IMR-90 (cell line): Measurements from ENCODE around the gene NEGR1. TPM values are rescaled to one million over a fixed set of nuclear protein-coding genes. Genes with fewer than 3 reads are reported as not detected.

Experiments
- ATAC-seq: fragments of 200-7000 bp; cut with Tn5 transposase; 2 replicates; pipeline ENCODE4 v1.9.1; 2020; ENCODE audit warnings: low read depth, mild to moderate bottlenecking, moderate library complexity
- BruUV-seq: library from RNA; stranded (reverse); fragments of 400-500 nt; replicated peaks from 2 replicates; lab custom pipeline; 2021; lab: Mats Ljungman, UMichigan
- CTCF ChIA-PET: fragments of 300-600 bp; formaldehyde crosslinking; extraction: SDS; loops from one replicate; lab custom pipeline; 2021; ENCODE audit warnings: antibody characterized with exemption; lab: Yijun Ruan, JAX
- POLR2A ChIA-PET: fragments of 300-600 bp; sonication (Branson Sonifier 250); formaldehyde crosslinking; loops from one replicate; lab custom pipeline; 2022; ENCODE audit warnings: antibody characterized with exemption; ENCODE audit not compliant: unreplicated experiment; lab: Charles Lee
- DNase-seq: peaks from one replicate; pipeline ENCODE4 v3.0.0; 2013
- H2AFZ ChIP-seq: replicated peaks from 2 replicates; pipeline ENCODE3; 2013; ENCODE audit warnings: low read length, mild to moderate bottlenecking; ENCODE audit not compliant: poor library complexity
- H2AK5ac ChIP-seq: 2 replicates; pipeline ENCODE4 v1.6.1; 2013; ENCODE audit warnings: low read depth, low read length, inconsistent platforms
- H2AK9ac ChIP-seq: replicated peaks from 2 replicates; pipeline ENCODE3; 2013; ENCODE audit warnings: mild to moderate bottlenecking, low read depth, low read length, moderate library complexity; ENCODE audit not compliant: poor library complexity
- H2BK120ac ChIP-seq: 2 replicates; pipeline ENCODE4 v1.6.1; 2013; ENCODE audit warnings: low read depth, low read length, inconsistent platforms
- H2BK15ac ChIP-seq: 3 replicates; pipeline ENCODE4 v1.6.1; 2013; ENCODE audit warnings: low read depth, low read length, inconsistent platforms
- H2BK20ac ChIP-seq: 2 replicates; pipeline ENCODE4 v1.6.1; 2013; ENCODE audit warnings: low read depth, mild to moderate bottlenecking, inconsistent platforms, low read length, moderate library complexity
- H2BK5ac ChIP-seq: 2 replicates; pipeline ENCODE4 v1.6.1; 2013; ENCODE audit warnings: mild to moderate bottlenecking, low read depth, low read length, inconsistent platforms; ENCODE audit not compliant: poor library complexity, severe bottlenecking
- H3K14ac ChIP-seq: replicated peaks from 2 replicates; pipeline ENCODE4 v1.6.1; 2013; ENCODE audit warnings: low read depth, low read length, inconsistent platforms
- H3K18ac ChIP-seq: 2 replicates; pipeline ENCODE4 v1.6.1; 2013; ENCODE audit warnings: low read depth, low read length, control low read depth
- H3K23ac ChIP-seq: 2 replicates; pipeline ENCODE4 v1.6.1; 2013; ENCODE audit warnings: low read depth, low read length, inconsistent platforms
- H3K27ac ChIP-seq: 2 replicates; pipeline ENCODE4 v1.5.1; 2013; ENCODE audit warnings: mild to moderate bottlenecking, control low read depth, low read length; ENCODE audit not compliant: insufficient read depth
- H3K27me3 ChIP-seq: 2 replicates; pipeline ENCODE4 v1.6.1; 2013; ENCODE audit warnings: low read length; ENCODE audit not compliant: control insufficient read depth, insufficient read depth
- H3K36me3 ChIP-seq: 2 replicates; pipeline ENCODE4 v1.6.1; 2013; ENCODE audit warnings: low read length, mixed read lengths; ENCODE audit not compliant: control insufficient read depth, insufficient read depth
- H3K4ac ChIP-seq: 2 replicates; pipeline ENCODE4 v1.6.1; 2013; ENCODE audit warnings: low read depth, low read length, inconsistent platforms
- H3K4me1 ChIP-seq: 2 replicates; pipeline ENCODE4 v1.6.1; 2013; ENCODE audit warnings: low read length, mixed read lengths; ENCODE audit not compliant: control insufficient read depth, insufficient read depth
- H3K4me2 ChIP-seq: 2 replicates; pipeline ENCODE4 v1.6.1; 2013; ENCODE audit warnings: low read depth, mild to moderate bottlenecking, control low read depth, low read length, moderate library complexity
- H3K4me3 ChIP-seq: 2 replicates; pipeline ENCODE4 v1.5.1; 2013; ENCODE audit warnings: low read depth, mild to moderate bottlenecking, control low read depth, low read length, moderate library complexity; ENCODE audit not compliant: insufficient read depth
- H3K56ac ChIP-seq: 2 replicates; pipeline ENCODE4 v1.6.1; 2013; ENCODE audit warnings: low read length, inconsistent platforms; ENCODE audit not compliant: insufficient read depth; ENCODE audit errors: extremely low read depth
- H3K79me1 ChIP-seq, 2 experiments: 2 replicates each; pipeline ENCODE4 v1.6.1; 2013; ENCODE audit warnings: low read length in 2 of 2, inconsistent platforms in 1 of 2, low read depth in 1 of 2
- H3K9ac ChIP-seq: 2 replicates; pipeline ENCODE4 v1.6.1; 2013; ENCODE audit warnings: low read depth, low read length, control low read depth
- H3K9me1 ChIP-seq: 2 replicates; pipeline ENCODE4 v1.6.1; 2013; ENCODE audit warnings: low read length, inconsistent platforms; ENCODE audit not compliant: insufficient read depth
- H3K9me3 ChIP-seq: 2 replicates; pipeline ENCODE4 v1.6.1; 2013; ENCODE audit warnings: low read length; ENCODE audit not compliant: control insufficient read depth, insufficient read depth
- H4K20me1 ChIP-seq: 2 replicates; pipeline ENCODE4 v1.6.1; 2013; ENCODE audit warnings: low read length, inconsistent platforms; ENCODE audit not compliant: insufficient read depth
- H4K5ac ChIP-seq: 2 replicates; pipeline ENCODE4 v1.6.1; 2013; ENCODE audit warnings: mild to moderate bottlenecking, low read depth, low read length, control low read depth
- H4K8ac ChIP-seq, 2 experiments: 2 replicates each; pipeline ENCODE4 v1.6.1; 2013; ENCODE audit warnings: low read depth in 2 of 2, low read length in 2 of 2, control low read depth in 1 of 2, inconsistent platforms in 1 of 2
- H4K91ac ChIP-seq: 2 replicates; pipeline ENCODE4 v1.6.1; 2013; ENCODE audit warnings: low read depth, low read length, inconsistent platforms; ENCODE audit not compliant: insufficient read depth
- FOS ChIP-seq: fragments of 150-350 bp; IDR thresholded peaks from 2 replicates; pipeline ENCODE4 v1.6.1; 2016; ENCODE audit warnings: low read depth, low read length
- MAZ ChIP-seq: IDR thresholded peaks from 2 replicates; pipeline ENCODE4 v1.6.1; 2012; ENCODE audit warnings: low read depth, mild to moderate bottlenecking, low read length, improper control_type of control experiment, moderate library complexity, borderline replicate concordance
- NFE2L2 ChIP-seq: fragments of 150-350 bp; IDR thresholded peaks from 2 replicates; pipeline ENCODE4 v1.6.1; 2016; ENCODE audit warnings: low read depth, mild to moderate bottlenecking, low read length
- POLR2A ChIP-seq: IDR thresholded peaks from 2 replicates; pipeline ENCODE4 v1.6.1; 2012; ENCODE audit warnings: mild to moderate bottlenecking, low read depth, low read length
- RFX5 ChIP-seq: IDR thresholded peaks from 2 replicates; pipeline ENCODE4 v1.8.0; 2012; ENCODE audit warnings: low read depth, mild to moderate bottlenecking, low read length, moderate library complexity
- WGBS, 2 experiments: methylation state at CpG; one replicate each; pipeline versions ENCODE4 v1.1.5 to v1.1.7; 2013; ENCODE audit warnings: missing lambda C conversion rate in 2 of 2; ENCODE audit not compliant: insufficient read length in 1 of 2; ENCODE audit errors: extremely low coverage in 2 of 2; 5-methylcytosine and 5-hydroxymethylcytosine counted together
- dilution Hi-C: fragments of 300-500 bp; cut with HindIII; formaldehyde crosslinking; loops from one replicate; pipeline ENCODE4 v1.14.3; 2018; ENCODE audit warnings: low sequenced_read_pairs; ENCODE audit not compliant: unreplicated experiment
- in situ Hi-C: fragments of 300-500 bp; cut with MboI; formaldehyde crosslinking; loops from 3 replicates; pipeline ENCODE4 v1.14.3; 2019; ENCODE audit warnings: low sequenced_read_pairs, inconsistent platforms, mixed read lengths
- intact Hi-C: fragments of 100-400 bp; cut with micrococcal nuclease; formaldehyde crosslinking; loops from 2 replicates; pipeline ENCODE4 v1.10.0; 2022
- polyA plus RNA-seq, 3 experiments: library from polyadenylated mRNA; depleted of rRNA; stranded (reverse); fragments of >200 nt; gene quantifications; 2 replicates each; pipeline ENCODE4 v1.2.3, GENCODE V29; 2012; ENCODE audit warnings: low replicate concordance in 1 of 3
- total RNA-seq: library from RNA; depleted of rRNA; stranded (reverse); fragments of >200 nt; gene quantifications from 2 replicates; pipeline ENCODE4 v1.2.3, GENCODE V29; 2012

NEGR1 gene
- total and polyA plus RNA-seq, 2 of the 4 experiments (the other 2 are of a cell fraction), result 5.1 to 9.1 TPM

GRCh38 chr1:71920556-71920955, 361.8 kb downstream of the NEGR1 start:
- Histone ChIP-seq H3K56ac (no peak overlapping the region), H3K9me3 (no peaks in the 10 kb centered on the region), H2AK5ac (no peak overlapping the region), H3K14ac (no peak overlapping the region), H3K27me3 (no peaks in the 10 kb centered on the region), H2BK15ac (no peak overlapping the region), H3K4me1 (no peaks in the 10 kb centered on the region), H2AK9ac (no peak overlapping the region), H3K18ac (no peak overlapping the region), H3K4me3 (no peak overlapping the region), H4K5ac (no peak overlapping the region), H2BK120ac (no peak overlapping the region), H3K27ac (no peak overlapping the region), H2BK20ac (no peak overlapping the region), H3K23ac (no peak overlapping the region), H3K36me3 (no peaks in the 10 kb centered on the region), H3K4me2 (no peak overlapping the region), H4K20me1 (no peaks in the 10 kb centered on the region), H3K9ac (no peak overlapping the region), H4K8ac (no peak overlapping the region), H2AFZ (no peak overlapping the region), H4K91ac (no peak overlapping the region), H2BK5ac (no peak overlapping the region), H3K79me1 (no peaks in the 10 kb centered on the region), H3K9me1 (no peaks in the 10 kb centered on the region), H3K4ac (no peak overlapping the region)
- BruUV-seq, result no TSS peak
- ATAC-seq, result no peak
- ChIA-PET POLR2A (no interaction called here), CTCF (interaction anchor here (0.7 kb wide), 1 partner anchor 17 kb away, joined by 3 read pairs; no protein-coding TSS in a partner anchor)
- dilution Hi-C loops, result no loop called here
- no peak for DNase-seq
- in situ Hi-C loops, result no loop called here
- no CpG with 5 or more reads among the region's 2 CpGs for WGBS, 2 experiments
- intact Hi-C loops, result no loop called here
- TF ChIP-seq NFE2L2 (no peak), FOS (no peak), POLR2A (no peak), RFX5 (no peak), MAZ (no peak)
